Measurements from ENCODE around the gene GNL1.

GRCh38 chr6:30592287-30592686 lies 36.0 kb upstream of the GNL1 start:
- no peak for TF ChIP-seq CTCF (IDR thresholded peaks at IDR 0.05; ENCODE audit: extremely low read depth in 1 of 2, insufficient read depth in 1 of 2, low read depth in 1 of 2, low read length in 2 of 2)
- TF ChIP-seq POLR2AphosphoS5 (IDR thresholded peaks at IDR 0.05; ENCODE audit: insufficient read depth, low read depth, low read length) = no peak
- TF ChIP-seq EZH2 (IDR thresholded peaks at IDR 0.05; ENCODE audit: borderline replicate concordance, low read depth, low read length, severe bottlenecking) = no peak
- TF ChIP-seq POLR2A (IDR thresholded peaks at IDR 0.05; ENCODE audit: low read depth, low read length) = no peak
- TF ChIP-seq GATA2 (IDR thresholded peaks at IDR 0.05; ENCODE audit: insufficient read depth, insufficient read length, low read depth, low read length) = no peak
- TF ChIP-seq, protein P1, sequence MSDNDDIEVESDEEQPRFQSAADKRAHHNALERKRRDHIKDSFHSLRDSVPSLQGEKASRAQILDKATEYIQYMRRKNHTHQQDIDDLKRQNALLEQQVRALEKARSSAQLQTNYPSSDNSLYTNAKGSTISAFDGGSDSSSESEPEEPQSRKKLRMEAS (IDR thresholded peaks at IDR 0.05; ENCODE audit: insufficient read depth, insufficient read length) = no peak
